GM12801 (cell line): ENCODE results near the gene SETD5.

Experiments
- TF ChIP-seq, protein P1 (sequence below): IDR thresholded peaks from one replicate; pipeline ENCODE4 v1.5.1; 2011; ENCODE audit warnings: control low read depth; ENCODE audit not compliant: insufficient read length; ENCODE audit errors: extremely low read depth

Gene SETD5

DNA sequence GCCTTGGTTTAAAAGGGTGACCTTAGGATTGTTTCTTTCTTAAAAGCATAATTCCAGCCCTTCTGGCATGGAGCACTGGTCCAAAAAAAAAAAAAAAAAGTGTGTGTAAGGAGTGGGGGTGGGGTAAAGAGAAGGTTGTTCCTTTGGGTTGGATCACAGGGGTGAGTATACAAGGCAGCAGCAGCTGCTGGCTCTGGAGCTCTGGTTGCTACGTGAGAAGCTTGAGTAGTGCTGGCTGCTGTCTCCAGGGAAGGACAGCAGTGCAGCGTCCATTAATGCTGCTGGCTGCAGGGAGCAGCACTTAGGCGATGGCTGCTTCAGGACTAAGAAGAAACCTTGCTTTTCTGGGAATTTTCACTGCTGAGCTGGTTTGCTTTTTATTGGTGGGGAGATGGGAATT is 2.3 kb downstream of the SETD5 start:
- TF ChIP-seq, protein P1, sequence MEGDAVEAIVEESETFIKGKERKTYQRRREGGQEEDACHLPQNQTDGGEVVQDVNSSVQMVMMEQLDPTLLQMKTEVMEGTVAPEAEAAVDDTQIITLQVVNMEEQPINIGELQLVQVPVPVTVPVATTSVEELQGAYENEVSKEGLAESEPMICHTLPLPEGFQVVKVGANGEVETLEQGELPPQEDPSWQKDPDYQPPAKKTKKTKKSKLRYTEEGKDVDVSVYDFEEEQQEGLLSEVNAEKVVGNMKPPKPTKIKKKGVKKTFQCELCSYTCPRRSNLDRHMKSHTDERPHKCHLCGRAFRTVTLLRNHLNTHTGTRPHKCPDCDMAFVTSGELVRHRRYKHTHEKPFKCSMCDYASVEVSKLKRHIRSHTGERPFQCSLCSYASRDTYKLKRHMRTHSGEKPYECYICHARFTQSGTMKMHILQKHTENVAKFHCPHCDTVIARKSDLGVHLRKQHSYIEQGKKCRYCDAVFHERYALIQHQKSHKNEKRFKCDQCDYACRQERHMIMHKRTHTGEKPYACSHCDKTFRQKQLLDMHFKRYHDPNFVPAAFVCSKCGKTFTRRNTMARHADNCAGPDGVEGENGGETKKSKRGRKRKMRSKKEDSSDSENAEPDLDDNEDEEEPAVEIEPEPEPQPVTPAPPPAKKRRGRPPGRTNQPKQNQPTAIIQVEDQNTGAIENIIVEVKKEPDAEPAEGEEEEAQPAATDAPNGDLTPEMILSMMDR = no peak

DNA sequence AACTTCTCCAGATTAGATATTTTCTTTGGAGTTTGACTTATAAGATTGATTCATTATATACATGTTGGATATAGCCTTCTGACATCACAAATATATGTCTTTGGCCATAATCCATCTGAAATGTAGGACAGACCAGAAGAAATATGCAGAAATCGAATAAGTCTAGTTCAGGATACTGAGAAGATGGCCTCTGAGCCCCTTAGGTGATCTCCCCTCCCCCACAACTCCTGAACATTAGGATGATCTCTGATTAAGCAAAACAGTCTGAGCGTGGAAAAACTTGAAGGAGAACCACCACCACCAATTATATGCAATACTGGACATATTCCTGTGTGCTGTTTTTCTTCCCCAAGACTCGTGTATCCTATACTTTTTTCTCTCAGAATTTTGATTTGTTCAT is 3.2 kb downstream of the SETD5 start:
- TF ChIP-seq, protein P1 = no peak

DNA sequence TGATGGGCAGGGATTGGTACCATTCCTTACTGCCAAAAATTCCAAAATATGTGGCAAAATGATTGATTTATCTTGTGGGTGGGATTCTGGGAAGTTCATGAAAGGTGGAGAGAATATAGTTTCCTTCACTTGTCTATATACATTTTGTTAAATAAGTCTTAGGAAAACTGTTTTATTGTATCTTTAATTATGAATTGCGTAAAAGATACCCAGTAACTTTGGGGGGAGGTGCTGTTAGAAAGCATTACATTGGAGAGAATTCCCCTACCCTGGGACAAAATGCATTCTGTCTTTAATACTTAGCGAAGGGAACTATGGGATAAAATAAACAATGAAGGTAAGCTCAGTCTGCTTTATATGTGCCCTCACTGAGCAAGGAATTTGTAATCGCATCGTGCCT is 4.6 kb downstream of the SETD5 start:
- TF ChIP-seq, protein P1 = no peak

DNA sequence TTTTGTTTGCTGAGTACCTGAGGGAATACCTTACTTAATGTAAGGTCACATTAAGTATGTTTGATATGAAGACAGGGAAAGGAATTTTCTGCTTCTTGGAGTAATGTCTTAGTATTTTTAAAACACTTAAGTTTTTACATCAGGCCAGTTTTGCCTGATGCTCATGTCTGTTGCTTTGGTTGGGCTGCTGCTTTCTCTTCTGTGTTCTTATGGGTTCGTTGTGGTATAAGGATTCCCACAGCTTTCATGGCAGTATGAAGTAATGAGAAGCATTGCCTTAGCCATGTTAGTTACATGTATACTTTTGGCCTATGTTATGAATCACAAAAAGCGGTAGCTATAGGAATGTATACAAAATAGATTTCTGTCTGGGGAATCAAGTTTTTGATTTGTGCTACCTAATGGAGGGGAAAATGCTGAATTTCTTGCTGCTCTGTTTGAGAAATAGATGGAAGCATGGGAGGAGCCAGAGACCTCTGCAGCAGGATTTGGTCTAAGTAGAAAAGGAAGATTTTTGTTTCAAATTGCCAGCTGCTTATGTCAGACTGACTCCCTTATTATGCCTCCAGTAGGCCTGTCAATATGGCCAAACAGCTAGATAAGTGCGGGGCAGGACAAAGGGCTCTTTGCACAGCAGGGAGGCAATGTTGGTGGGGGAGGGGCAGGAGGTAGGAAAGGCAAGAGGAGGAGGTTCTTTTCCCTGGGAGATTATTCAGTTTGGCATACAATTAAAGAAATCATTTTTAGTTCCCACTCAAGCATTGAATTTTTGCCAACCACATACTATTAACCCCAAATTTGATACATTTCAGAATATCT is 5.2 kb downstream of the SETD5 start:
- TF ChIP-seq, protein P1 = no peak

DNA sequence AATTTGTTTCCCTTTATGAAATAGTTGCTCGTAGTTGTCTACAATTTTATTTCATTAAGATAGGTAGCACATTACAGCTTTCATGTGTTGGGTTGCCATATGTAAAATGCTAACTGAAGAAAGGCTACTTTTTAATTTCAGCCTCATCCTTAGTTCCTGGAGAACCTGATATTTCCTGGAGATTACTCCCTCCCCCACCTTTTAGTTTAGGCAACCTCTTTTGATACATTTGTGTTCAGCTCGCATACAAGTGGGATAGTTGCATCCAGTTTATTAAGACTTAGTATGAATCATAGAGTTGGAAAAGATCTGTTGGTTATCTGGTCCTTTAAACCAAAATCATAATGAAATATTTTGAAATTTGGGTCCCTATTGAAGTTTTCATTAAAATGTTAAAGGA is 6.0 kb downstream of the SETD5 start:
- TF ChIP-seq, protein P1 = no peak

DNA sequence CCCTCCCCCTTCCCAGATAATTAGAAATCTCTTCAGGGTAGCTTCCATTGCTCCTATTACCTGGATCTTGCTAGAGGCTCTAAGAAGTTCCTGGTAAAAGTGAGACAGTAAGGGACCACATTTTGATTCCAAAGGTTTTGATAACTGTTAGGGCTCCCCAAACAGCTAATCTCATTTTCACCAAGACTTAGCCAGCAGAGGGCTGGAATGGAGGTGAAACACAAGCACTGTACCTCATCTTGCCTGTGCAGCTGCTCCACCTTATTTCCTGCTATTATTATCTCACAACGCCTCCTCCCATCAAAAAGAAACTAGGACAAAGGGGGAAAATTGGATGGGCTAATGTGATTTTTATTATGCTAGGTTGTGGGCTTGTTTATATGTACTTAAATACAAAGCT is 7.3 kb downstream of the SETD5 start:
- TF ChIP-seq, protein P1 = no peak

DNA sequence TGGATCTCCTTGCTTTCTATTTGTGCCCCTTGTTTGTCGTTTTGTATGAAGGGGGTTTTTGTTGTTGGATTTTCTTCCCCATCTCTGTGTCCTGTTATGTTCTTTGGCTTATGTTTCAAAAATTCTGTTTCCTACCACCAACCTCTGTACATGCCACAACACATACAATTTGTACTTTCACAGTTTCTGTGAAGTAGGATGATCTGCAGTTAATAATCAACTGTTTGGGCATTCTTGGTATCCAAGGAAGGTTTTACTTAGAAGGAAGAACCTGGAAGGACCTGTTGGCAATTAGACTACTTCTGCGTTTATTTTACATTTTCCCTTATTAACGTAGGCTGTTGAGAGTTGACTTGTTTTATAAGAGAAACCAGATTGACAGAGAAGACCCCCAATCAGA is 8.3 kb downstream of the SETD5 start:
- TF ChIP-seq, protein P1 = no peak
